Activated T-helper 1 cell treated with Interleukin-2 at 50 U/mL for 16 hours (primary cell): ENCODE results near the gene SLC10A7.

Source experiments
- DNase-seq: peaks from one replicate; pipeline ENCODE4 v3.0.0-alpha.2; 2020; ENCODE audit warnings: low read depth

The SLC10A7 gene

DNA sequence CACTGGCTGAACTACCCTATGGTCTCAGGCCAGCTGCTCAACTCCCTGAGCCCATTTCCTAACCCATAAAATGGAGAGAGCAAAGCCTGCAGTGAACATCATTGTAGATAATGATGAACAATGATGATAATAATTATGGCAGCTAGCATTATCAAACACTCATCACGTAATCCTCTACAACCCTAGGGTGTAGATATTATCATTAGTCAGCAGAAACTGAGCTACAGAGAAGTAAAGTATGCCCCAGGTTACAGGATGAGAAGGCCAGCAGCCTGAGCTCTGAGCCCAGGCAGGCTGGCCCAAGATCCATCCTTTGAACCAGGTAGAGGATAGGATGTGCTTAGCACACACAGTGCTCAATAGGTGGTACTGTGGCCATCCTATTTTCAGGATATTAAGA lies 264.2 kb downstream of the SLC10A7 start:
- DNase-seq, result no peak

- no peak for DNase-seq
Observed at GRCh38 chr4:146256328-146256727, 265.4 kb downstream of the SLC10A7 start.

DNA sequence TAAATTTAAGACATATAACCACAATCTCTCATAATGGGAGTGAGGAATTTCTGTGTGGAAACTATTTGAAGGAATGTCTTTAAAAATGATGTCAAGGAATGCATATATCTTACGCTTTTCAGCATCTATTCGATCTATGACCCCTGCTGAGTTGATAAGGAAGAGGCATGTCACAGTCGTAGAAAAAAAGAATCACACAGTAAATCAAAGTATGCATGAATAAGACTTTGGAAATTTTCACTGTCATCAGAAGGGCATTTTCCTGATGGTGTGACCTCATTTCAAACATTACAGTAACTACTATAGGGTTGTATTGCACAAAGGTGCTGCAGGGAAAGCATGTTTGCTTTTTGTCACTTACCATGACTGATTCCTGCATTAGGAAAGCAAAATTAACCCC lies 265.9 kb downstream of the SLC10A7 start:
- no peak for DNase-seq

GRCh38 chr4:146255463-146255862 lies 266.3 kb downstream of the SLC10A7 start:
- no peak for DNase-seq

DNA sequence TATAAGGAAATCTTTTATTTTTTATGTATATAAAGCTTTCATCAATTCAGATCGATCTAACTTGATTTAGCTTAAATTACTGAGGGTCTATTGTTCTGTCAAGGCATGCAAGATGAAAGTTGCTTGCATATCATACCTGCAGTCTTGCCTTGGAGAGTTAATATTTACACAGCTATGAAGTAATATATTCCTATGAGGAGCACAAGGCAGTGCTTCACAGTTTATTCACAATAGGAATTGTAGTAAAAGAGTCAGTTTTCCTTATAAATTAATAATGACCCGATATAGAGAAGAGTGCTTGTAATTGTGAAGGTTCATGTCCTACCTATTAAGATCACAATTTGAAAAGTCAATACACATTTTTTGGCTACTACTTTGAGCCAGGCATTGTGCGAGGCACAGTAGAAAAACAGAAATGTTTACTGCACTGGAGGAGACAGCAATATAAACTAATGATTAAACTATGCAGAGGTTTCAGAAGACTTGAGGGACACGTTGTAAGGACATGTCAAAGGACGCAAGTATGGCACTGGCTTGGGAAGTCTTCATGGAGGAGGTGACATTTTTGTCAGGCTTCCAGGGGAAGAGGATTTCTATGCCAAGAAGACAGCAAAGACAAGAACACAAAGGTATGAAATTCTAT lies 268.6 kb downstream of the SLC10A7 start:
- DNase-seq, result no peak

DNA sequence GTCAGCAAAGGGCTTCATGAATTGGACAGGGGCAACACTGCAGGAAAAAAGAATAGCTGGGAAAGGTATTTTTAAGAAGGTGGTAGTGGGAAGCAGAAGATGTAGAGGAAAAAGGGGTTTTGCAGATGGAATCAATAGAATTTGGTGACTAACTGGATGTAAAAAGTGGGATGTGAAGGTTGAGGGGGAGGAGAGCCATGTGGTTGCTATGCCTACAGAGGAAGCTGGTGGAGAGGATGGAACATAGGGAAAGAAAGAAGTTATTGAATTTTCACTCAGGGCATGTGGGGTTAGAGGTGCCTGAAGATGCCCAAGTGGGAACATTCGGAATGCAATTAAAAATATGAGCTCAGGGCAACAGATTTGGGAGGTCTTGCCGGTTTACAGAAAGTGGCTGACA lies 274.4 kb downstream of the SLC10A7 start:
- no peak for DNase-seq

GRCh38 chr4:146246381-146246780 lies 275.4 kb downstream of the SLC10A7 start:
- DNase-seq, result no peak

DNA sequence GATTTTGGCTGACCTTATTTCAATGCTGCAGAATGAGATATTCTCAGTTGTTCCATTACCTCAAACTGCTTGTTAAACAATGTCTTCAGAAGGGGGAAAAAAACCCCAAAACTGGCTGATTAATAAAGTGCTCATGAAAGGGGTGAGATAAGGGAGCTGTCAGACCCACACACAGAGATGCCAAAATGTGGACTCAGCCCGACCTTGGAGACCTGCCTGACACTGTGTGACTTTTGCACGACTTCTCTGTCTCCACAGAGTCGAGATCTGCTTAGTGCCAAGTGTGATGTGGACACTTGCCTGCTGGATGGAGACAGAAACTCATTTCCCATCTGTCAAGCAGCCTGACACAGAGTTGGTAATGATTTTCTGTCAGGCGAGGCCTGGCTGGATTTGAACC lies 275.9 kb downstream of the SLC10A7 start:
- DNase-seq, result no peak

- DNase-seq, result no peak
Observed at GRCh38 chr4:146245246-146245645, 276.5 kb downstream of the SLC10A7 start.

GRCh38 chr4:146244496-146244895 lies 277.2 kb downstream of the SLC10A7 start:
- DNase-seq, result no peak

DNA sequence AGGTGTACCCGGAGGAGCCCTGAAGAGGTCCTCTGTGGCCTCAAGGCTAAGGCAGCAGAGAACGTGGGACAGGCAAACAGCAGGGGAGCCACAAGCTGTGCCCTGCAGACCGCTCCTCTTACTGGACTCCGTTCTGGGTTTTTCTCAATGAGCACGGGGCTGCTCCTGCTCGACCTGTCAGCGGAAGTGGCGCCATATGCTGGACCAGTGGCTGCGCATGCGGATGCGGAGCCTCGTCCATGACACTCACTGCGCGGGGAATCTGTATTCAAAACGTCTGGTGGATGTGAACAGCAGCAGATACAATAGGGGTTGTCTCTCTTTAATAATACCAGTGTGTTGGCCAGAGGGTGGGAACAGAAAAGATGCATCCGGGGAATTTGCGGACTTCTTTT lies 277.9 kb downstream of the SLC10A7 start:
- no peak for DNase-seq

GRCh38 chr4:146243141-146243882 lies 278.4 kb downstream of the SLC10A7 start:
- peak; percentile 4 for DNase-seq

DNA sequence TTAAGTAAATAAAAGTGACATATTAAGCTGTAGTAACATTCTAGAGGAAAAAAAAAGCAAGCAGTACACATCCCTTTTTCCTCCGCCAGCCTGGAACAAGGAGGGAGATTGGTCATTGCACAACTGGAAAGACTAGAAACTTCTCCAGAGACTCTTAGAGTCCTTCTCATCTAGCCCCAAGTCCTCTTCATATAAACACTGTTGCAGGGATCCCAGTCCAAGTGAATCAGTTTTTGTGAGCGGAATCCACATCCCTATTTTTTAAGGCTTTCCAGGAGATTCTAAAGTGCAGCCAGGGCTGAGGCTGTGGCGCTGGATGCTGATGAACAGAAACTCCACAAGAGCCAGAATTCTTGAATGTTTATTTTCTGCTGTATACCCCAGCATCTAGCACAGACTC lies 283.6 kb downstream of the SLC10A7 start:
- DNase-seq, result no peak

GRCh38 chr4:146237092-146237491 lies 284.6 kb downstream of the SLC10A7 start:
- DNase-seq, result no peak

DNA sequence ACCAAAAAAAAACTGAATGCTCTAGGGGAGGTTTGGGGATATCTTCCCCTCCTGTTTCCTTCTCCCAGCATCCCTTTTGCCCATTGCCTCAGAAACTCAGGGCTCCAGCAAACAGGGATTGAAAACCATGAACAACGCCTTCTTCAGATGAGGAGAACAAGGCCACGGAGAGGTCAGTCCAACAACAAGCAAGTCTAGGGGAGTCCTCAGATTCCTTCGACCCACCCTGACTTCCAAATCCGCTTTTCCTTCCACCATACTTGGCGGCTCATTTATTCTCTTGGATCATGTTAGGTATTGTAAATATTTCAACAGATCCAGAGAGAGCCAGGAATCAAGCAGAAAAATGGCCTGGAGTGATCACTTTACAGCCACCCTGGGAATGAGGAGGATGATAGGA lies 285.5 kb downstream of the SLC10A7 start:
- DNase-seq, result no peak

DNA sequence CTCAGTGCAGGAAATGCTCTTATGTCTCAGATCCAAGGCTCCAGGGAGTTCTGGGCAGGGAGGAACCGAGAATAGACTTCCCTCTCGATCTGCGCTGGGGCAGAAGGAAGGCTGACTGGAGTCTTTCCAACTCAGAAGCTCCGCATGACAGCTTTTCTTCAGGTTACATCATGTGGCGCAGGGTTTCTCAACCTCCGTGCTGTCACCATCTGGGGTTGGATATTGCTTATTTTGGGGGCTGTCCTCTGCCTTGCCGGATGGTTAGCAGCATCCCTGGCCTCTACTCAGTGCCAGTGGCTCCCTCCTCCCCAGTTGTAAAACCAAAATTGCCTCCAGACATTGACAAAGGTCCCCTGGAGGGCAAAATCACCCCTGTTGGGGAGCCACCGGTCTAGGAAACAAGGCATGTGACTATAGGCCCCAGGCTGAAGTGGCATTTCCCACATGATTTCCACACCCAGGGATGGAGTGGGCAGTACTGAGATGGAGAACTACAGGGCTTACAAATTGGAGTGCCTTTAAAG lies 286.0 kb downstream of the SLC10A7 start:
- DNase-seq, result no peak

DNA sequence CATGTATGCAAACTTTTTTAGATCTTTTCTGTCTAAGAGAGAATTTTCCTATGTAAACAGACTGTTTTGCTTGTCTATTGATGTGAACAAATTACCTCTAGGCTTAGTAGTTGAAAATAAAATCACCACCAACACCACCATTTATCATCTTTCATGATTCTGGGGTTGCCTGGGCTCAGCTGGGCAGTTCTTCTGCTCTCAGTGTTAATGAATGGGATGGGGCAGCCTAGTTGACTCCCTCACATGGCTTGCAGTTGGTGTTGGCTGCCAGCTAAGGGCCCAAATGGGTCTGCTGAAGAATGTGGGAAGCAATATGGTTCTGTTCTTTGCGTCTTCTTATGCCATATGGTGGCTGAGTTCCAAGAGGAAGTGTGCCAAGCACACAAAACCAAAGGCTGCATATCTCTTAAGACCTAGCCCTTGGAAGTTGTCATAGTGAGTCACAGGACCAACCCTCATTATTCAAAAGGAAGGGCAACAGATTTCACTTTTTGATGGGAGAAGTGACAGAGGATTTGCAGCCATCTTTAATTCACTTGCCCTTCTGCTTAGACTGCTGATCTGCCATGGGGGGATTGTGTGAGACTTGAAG lies 289.5 kb downstream of the SLC10A7 start:
- DNase-seq, result no peak

GRCh38 chr4:146229406-146229805 lies 292.3 kb downstream of the SLC10A7 start:
- DNase-seq, result no peak

DNA sequence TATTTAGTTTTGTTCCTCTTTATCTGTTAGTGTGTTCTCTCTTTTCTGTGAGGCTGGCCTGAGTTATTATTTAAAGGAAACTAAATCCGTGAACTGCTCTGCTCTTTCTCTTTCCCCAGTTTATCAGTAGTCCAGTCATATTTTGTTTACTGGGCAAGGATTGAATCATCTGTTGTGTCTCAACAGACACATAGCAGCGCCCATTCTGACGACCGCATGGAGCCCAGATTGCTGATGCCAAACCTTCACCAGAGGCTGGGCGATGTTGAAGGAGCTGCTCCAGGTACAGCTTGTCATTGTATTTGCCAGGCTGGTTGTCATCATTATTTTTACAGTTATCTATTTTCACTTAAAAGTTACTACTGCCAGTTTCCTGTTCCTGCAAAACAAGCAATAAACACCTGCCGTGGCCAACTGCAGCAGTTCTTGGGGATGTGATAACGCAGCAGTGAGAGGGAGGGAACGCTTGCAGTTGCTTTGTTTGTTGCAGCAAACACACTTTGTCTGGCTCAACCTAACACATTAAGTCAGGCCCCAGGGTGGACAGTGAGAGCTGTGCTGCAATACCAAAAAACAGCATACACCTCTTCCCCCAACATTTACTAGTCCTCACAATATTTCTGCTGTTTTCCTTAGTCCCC lies 297.3 kb downstream of the SLC10A7 start:
- DNase-seq, result no peak

DNA sequence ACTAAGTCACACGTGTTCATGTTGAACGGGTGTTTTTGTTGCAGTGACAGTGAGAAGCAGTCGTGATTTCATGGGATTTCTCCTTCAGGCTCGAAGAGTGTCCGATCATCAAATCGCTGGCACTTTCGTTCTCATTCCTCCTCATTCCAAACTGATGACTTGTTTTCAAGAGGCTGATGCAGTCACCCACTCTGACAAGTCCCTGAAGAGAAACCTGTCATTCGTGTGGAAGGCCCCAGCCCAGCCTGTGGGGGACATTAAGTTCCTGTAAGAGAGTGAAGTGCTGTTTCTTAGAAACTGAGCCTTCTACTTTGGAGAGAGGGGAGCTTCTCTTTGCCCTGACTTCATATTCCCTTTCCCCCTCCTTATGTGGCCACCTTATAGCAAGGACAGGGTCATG lies 299.4 kb downstream of the SLC10A7 start:
- DNase-seq, result no peak

DNA sequence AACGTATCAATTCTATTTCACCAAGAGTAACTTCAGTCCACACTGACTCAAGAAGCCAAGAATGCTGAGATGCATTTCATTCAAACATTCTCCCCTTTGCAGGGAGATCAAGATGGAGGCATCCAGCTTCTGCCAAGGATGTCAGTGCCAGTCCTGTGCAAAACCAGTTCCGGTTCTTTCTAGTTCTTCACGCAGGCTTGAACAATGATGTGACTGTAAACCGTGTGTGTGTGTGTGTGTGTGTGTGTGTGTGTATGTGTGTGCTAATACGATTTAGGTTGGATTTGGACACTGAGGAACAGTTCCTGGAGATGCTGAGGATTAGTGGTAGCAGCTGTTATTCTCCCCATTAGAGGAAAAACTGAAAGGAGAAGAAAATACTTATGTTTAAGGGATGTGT lies 307.5 kb downstream of the SLC10A7 start, which contains the start of gene REELD1:
REELD1 (plus strand) TSS at position 301 of the 400 bp plus-strand sequence. CDS start 2,415 bp downstream, outside the sequence.
- no peak for DNase-seq

DNA sequence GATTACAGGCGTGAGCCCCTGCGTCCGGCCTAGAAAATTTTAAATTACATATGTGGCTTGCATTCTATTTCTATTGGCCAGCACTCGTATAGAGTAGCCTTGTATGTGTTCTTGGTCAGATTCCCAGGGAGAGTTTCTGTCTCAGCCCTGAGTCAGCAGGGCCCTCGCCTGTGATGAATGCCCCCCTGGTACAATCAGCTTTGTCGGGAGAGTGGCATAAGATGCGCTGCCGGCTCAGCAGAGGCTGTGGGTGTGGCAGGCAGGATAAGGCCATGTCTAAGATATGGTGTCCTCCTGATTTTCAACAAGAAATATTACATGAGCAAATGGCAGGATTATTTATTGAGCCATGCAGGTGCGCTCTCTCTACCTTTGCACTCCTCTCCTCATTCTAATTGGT lies 309.0 kb downstream of the SLC10A7 start:
- no peak for DNase-seq

DNA sequence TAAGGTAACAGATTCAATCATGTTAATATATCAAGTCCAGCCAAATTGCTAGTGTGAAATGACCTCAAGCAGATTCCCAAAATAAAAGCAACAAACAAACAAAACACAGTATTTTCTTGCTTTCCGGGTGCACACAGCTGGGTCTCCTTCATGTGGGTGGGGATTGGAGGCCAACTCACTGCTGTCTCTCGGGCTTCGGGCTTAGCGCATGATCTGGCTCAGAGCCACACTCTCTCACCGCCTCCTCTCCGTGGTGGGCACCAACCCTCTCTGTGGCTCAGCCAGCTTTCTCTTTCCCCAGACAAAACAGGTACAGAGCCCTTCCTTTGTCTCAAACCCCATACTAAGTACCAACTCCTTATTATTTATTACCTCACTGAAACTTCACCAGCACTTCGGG lies 310.3 kb downstream of the SLC10A7 start:
- DNase-seq, result no peak
